ENCODE measurements around the gene ZMYND19.

DNA sequence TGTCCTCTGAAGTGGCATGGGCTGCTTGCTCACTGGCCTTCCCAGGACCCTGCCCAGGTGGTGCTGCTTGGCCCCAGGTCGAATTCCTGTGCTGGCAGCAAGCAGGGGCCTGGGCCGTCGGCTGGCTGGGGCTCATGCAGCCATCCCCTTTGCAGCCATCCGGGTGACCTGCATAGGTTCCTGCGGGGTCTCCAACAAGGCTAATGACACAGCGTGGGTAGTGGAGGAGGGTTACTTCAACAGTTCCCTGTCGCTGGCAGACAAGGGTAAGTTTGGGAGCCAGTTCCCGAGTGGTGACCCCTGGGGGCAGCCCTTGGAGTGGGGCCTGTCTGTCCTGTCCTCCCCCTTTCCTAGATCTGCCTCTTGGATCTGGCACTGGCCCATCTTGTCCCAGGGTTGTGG, 22.4 kb upstream of the ZMYND19 start:
- TF ChIP-seq, protein P1, sequence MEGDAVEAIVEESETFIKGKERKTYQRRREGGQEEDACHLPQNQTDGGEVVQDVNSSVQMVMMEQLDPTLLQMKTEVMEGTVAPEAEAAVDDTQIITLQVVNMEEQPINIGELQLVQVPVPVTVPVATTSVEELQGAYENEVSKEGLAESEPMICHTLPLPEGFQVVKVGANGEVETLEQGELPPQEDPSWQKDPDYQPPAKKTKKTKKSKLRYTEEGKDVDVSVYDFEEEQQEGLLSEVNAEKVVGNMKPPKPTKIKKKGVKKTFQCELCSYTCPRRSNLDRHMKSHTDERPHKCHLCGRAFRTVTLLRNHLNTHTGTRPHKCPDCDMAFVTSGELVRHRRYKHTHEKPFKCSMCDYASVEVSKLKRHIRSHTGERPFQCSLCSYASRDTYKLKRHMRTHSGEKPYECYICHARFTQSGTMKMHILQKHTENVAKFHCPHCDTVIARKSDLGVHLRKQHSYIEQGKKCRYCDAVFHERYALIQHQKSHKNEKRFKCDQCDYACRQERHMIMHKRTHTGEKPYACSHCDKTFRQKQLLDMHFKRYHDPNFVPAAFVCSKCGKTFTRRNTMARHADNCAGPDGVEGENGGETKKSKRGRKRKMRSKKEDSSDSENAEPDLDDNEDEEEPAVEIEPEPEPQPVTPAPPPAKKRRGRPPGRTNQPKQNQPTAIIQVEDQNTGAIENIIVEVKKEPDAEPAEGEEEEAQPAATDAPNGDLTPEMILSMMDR (tag by site-specific recombination; IDR thresholded peaks at IDR 0.05): no peak
- TF ChIP-seq, protein P2, sequence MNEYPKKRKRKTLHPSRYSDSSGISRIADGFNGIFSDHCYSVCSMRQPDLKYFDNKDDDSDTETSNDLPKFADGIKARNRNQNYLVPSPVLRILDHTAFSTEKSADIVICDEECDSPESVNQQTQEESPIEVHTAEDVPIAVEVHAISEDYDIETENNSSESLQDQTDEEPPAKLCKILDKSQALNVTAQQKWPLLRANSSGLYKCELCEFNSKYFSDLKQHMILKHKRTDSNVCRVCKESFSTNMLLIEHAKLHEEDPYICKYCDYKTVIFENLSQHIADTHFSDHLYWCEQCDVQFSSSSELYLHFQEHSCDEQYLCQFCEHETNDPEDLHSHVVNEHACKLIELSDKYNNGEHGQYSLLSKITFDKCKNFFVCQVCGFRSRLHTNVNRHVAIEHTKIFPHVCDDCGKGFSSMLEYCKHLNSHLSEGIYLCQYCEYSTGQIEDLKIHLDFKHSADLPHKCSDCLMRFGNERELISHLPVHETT (tag by site-specific recombination; IDR thresholded peaks at IDR 0.05): no peak
- TF ChIP-seq ZNF501 (tag by site-specific recombination; IDR thresholded peaks at IDR 0.05): no peak
- TF ChIP-seq EGR2 (tag by site-specific recombination; IDR thresholded peaks at IDR 0.05; ENCODE audit: low read depth): no peak
- TF ChIP-seq HOXA7 (CRISPR knock-in tag; IDR thresholded peaks at IDR 0.05; ENCODE audit: borderline replicate concordance): no peak

Measured in HEK293 (cell line).